ENCODE results near the gene ZNF497. TPM values are rescaled to one million over a fixed set of nuclear protein-coding genes. Genes with fewer than 3 reads are reported as not detected.
"Not testable (repeated sequence)": the region's sequence is repeated elsewhere in the genome, so short reads cannot be mapped to it uniquely, and the experiment has no call there.

Gene ZNF497
- total RNA-seq, 6 donors from 2014 or later, result 1.5 to 15.7 (median 4.0) TPM

DNA sequence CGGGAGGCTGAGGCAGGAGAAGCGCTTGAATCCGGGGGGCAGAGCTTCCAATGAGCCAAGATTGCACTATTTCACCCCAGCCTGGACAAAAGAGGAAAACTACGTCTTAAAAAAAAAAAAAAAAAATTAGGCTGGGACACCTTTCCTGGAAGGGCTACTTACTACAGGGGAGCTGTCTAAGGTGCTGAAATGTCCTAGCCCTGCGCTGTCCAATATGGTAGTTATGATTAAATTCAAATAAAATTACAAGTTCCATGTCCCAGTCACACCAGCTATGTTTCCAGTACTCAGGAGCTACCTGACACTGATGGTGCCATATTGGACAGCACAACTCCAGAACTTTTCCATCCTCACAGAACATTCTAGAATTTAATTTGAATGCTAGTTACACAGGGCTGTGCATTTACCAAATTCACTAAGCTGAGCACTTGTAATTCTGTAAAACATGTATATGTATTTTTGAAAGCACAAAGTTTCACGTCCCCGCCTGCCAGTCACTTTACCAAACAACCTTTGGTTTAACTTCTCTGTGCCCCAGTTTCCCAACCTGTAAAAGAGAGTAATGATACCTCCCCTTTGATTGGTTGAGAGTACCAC is 45.0 kb downstream of the ZNF497 start:
- H3K4me3 ChIP-seq, result no peak overlapping the region
- no peak overlapping the region for H3K27ac ChIP-seq
- no peaks in the 10 kb centered on the region for H3K27me3 ChIP-seq
- ATAC-seq (ENCODE audit: low FRiP score in 2 of 2) (peak; percentile 27 to 34), DNase-seq (no peak)
- no peaks in the 10 kb centered on the region for H3K9me3 ChIP-seq
- 69 to 73% methylated on average over 7 of the region's 7 CpGs for WGBS, 2 donors
- peaks cover 5 to 46% (median 32%) of the 10 kb centered on the region in 4 donors for H3K36me3 ChIP-seq
- TF ChIP-seq EP300 (IDR thresholded peaks at IDR 0.05) (no peak), POLR2A (IDR thresholded peaks at IDR 0.05) (no peak), POLR2AphosphoS5 (IDR thresholded peaks at IDR 0.05) (no peak)
- TF ChIP-seq, protein P1, sequence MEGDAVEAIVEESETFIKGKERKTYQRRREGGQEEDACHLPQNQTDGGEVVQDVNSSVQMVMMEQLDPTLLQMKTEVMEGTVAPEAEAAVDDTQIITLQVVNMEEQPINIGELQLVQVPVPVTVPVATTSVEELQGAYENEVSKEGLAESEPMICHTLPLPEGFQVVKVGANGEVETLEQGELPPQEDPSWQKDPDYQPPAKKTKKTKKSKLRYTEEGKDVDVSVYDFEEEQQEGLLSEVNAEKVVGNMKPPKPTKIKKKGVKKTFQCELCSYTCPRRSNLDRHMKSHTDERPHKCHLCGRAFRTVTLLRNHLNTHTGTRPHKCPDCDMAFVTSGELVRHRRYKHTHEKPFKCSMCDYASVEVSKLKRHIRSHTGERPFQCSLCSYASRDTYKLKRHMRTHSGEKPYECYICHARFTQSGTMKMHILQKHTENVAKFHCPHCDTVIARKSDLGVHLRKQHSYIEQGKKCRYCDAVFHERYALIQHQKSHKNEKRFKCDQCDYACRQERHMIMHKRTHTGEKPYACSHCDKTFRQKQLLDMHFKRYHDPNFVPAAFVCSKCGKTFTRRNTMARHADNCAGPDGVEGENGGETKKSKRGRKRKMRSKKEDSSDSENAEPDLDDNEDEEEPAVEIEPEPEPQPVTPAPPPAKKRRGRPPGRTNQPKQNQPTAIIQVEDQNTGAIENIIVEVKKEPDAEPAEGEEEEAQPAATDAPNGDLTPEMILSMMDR (IDR thresholded peaks at IDR 0.05), result no peak
- no peaks in the 10 kb centered on the region for H3K4me1 ChIP-seq

DNA sequence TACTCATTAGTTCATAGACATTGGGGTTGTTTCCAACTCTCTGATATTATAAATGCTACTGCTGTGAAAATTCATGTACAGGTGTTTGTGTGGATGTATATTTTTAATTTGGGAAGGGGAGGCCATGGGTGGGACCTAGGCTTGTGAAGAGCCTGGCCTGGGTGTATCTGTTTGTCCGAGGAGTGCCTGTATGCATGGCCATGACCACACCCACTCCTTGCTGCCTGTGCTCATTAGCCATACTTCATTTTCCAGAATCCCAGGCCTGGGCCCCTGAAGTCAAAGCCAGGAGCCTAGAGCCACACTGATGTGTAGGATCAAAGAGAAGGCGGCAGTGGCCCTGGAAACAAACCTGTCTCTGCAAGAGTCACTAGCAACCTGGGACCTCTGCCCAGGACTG is 47.0 kb downstream of the ZNF497 start:
- no peaks in the 10 kb centered on the region for H3K9me3 ChIP-seq
- H3K4me3 ChIP-seq, result no peak overlapping the region
- no peak overlapping the region for H3K27ac ChIP-seq
- no peak for TF ChIP-seq POLR2AphosphoS5 (IDR thresholded peaks at IDR 0.05)
- no peak for TF ChIP-seq EP300 (IDR thresholded peaks at IDR 0.05)
- TF ChIP-seq, protein P1 (IDR thresholded peaks at IDR 0.05), result no peak
- no peak for TF ChIP-seq POLR2A (IDR thresholded peaks at IDR 0.05)
- no peak for ATAC-seq (ENCODE audit: low FRiP score in 2 of 2)
- WGBS, 2 donors, result 97 to 100% methylated on average over 2 of the region's 2 CpGs
- no peaks in the 10 kb centered on the region for H3K4me1 ChIP-seq
- no peak for DNase-seq
- H3K36me3 ChIP-seq, result peaks cover 14 to 57% (median 40%) of the 10 kb centered on the region in 4 donors
- H3K27me3 ChIP-seq, result no peaks in the 10 kb centered on the region

DNA sequence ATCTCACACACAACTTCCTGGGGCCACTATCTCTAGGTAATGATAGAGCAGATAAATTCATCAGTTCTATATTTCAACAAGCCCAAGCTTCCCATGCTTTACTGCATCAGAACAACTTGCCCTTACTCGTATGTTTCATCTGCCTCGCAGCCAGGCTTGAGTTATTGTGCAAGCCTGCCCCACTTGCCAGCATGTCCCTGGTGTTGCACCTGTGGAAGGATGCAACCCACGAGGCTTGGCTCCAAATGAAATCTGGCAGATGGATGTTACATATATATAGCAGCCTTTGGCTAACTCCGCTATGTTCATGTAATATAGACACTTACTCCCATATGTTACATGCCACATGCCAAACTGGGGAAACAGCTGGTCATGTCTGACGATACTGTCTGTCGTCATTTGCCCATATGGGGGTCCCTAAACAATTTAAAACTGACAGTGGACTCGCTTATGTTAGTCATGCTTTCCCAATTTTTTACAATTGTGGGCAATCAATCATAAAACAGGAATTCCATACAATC is 51.1 kb downstream of the ZNF497 start:
- Histone ChIP-seq H3K27me3 (no peaks in the 10 kb centered on the region), H3K9me3 (no peaks in the 10 kb centered on the region), H3K4me3 (no peak overlapping the region), H3K36me3 (peaks cover 14 to 82% (median 55%) of the 10 kb centered on the region in 4 donors), H3K27ac (no peak overlapping the region), H3K4me1 (peaks cover under 1 to 9% (median 7%) of the 10 kb centered on the region in 4 donors)
- ATAC-seq (ENCODE audit: low FRiP score in 2 of 2), result no peak
- DNase-seq, result no peak
- WGBS, 2 donors, result 91 to 95% methylated on average over 7 of the region's 7 CpGs
- TF ChIP-seq POLR2A (IDR thresholded peaks at IDR 0.05) (no peak), EP300 (IDR thresholded peaks at IDR 0.05) (no peak), POLR2AphosphoS5 (IDR thresholded peaks at IDR 0.05) (no peak)
- TF ChIP-seq, protein P1 (IDR thresholded peaks at IDR 0.05), result no peak

DNA sequence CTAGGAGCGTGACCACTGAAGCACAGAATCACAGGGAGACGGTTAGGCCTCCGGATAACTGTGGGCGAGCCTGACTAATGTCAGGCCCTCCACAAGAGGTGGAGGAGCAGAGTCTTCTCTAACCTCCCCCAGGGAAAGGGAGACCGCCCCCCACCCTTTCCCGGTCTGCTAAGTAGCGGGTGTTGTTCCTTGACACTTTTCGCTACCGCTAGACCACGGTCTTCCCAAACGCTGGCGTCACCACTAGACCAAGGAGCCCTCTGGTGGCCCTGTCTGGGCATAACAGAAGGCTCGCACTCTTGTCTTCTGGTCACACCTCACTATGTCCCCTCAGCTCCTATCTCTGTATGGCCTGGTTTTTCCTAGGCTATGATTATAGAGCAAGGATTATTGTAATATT is 51.9 kb downstream of the ZNF497 start:
- H3K36me3 ChIP-seq, result peaks cover 14 to 81% (median 53%) of the 10 kb centered on the region in 4 donors
- DNase-seq, result not testable (repeated sequence)
- WGBS, 2 donors, result 54 to 66% methylated on average over 13 of the region's 13 CpGs

More for the DNA sequence above, 51.9 kb downstream of the ZNF497 start:
- H3K27me3 ChIP-seq; ATAC-seq (ENCODE audit: low FRiP score in 2 of 2); H3K27ac ChIP-seq; H3K4me3 ChIP-seq; H3K9me3 ChIP-seq: not testable (repeated sequence)
- H3K4me1 ChIP-seq, result peaks cover 8 to 16% (median 14%) of the 10 kb centered on the region in 4 donors
- TF ChIP-seq, protein P1 (IDR thresholded peaks at IDR 0.05), result peak; percentile 28 to 58 (median 44)

Measured in upper lobe of left lung (tissue), 6 donors.